T1000 (cell line): Measurements from ENCODE around the gene HYAL2.

Experiments
- DNase-seq: peaks from one replicate; lab custom pipeline; 2025; ENCODE audit warnings: mixed read lengths; lab: John Stamatoyannopoulos, UW

Gene HYAL2

GRCh38 chr3:50271314-50271936 is 51.1 kb downstream of the HYAL2 start:
- no peak for DNase-seq

- DNase-seq, result no peak
Measured at GRCh38 chr3:50270422-50271224, 51.9 kb downstream of the HYAL2 start.

GRCh38 chr3:50269977-50270413 is 52.5 kb downstream of the HYAL2 start:
- DNase-seq, result peak; percentile 38

GRCh38 chr3:50269460-50269859 is 53.1 kb downstream of the HYAL2 start:
- DNase-seq, result no peak

GRCh38 chr3:50268703-50269451 is 53.7 kb downstream of the HYAL2 start, which contains the start of gene SEMA3B:
Gene SEMA3B, plus strand, starts transcription at chr3:50269147. Its CDS starts 94 bp downstream, at chr3:50269241.
- peak; percentile 91 for DNase-seq

GRCh38 chr3:50268276-50268675 is 54.3 kb downstream of the HYAL2 start:
- no peak for DNase-seq
